BJ (cell line): Measurements from ENCODE around the gene TMEM273. TPM values are rescaled to one million over a fixed set of nuclear protein-coding genes. Genes with fewer than 3 reads are reported as not detected.

Source experiments
- CTCF ChIA-PET: fragments of 350-600 bp; formaldehyde crosslinking; extraction: SDS; loops from one replicate; lab custom pipeline; 2021; ENCODE audit warnings: antibody characterized with exemption, inconsistent platforms; lab: Yijun Ruan, JAX
- POLR2A ChIA-PET: fragments of 300-600 bp; sonication (Branson Sonifier 250); formaldehyde crosslinking; extraction: SDS; loops from one replicate; lab custom pipeline; 2021; ENCODE audit warnings: antibody characterized with exemption; lab: Charles Lee
- DNase-seq: peaks from one replicate; pipeline ENCODE4 v3.0.0-alpha.2; 2011; ENCODE audit warnings: low read depth
- H3K27me3 ChIP-seq: 2 replicates; pipeline ENCODE4 v1.6.0; 2011; ENCODE audit warnings: low read length; ENCODE audit not compliant: control insufficient read depth, insufficient read depth
- H3K36me3 ChIP-seq: 2 replicates; pipeline ENCODE4 v1.5.1; 2011; ENCODE audit warnings: low read length; ENCODE audit not compliant: control insufficient read depth, insufficient read depth
- H3K4me3 ChIP-seq: 2 replicates; pipeline ENCODE4 v1.5.1; 2011; ENCODE audit warnings: low read depth, mild to moderate bottlenecking, control low read depth, low read length
- CTCF ChIP-seq: IDR thresholded peaks from 2 replicates; pipeline ENCODE4 v1.5.1; 2011; ENCODE audit warnings: low read depth, mild to moderate bottlenecking, control low read depth, inconsistent platforms, low read length, moderate library complexity; ENCODE audit not compliant: insufficient read depth
- polyA plus RNA-seq: library from polyadenylated mRNA; depleted of rRNA; stranded (reverse); fragments of >200 nt; gene quantifications from 2 replicates; pipeline ENCODE4 v1.2.3, GENCODE V29; 2011

Gene TMEM273
- polyA plus RNA-seq, 1 experiment: not detected

GRCh38 chr10:49151481-49151880 is 36.7 kb downstream of the TMEM273 start:
- ChIA-PET CTCF (no interaction called here), POLR2A (no interaction called here)
- DNase-seq: no peak
- no peaks in the 10 kb centered on the region for H3K27me3 ChIP-seq
- no peak overlapping the region for H3K4me3 ChIP-seq
- no peak for TF ChIP-seq CTCF
- no peaks in the 10 kb centered on the region for H3K36me3 ChIP-seq

GRCh38 chr10:49151025-49151445 is 37.2 kb downstream of the TMEM273 start:
- H3K36me3 ChIP-seq: no peaks in the 10 kb centered on the region
- CTCF ChIA-PET: interaction anchor here (1.6 kb wide), 1 partner anchor 169 kb away, joined by 3 read pairs; no protein-coding TSS in a partner anchor
- H3K4me3 ChIP-seq: no peak overlapping the region
- no peaks in the 10 kb centered on the region for H3K27me3 ChIP-seq
- no peak for TF ChIP-seq CTCF
- no peak for DNase-seq
- POLR2A ChIA-PET: no interaction called here

GRCh38 chr10:49150426-49150825 is 37.8 kb downstream of the TMEM273 start:
- DNase-seq: no peak
- H3K36me3 ChIP-seq: no peaks in the 10 kb centered on the region
- H3K27me3 ChIP-seq: peaks cover 2% of the 10 kb centered on the region; the same call in 1 of the 2 replicates
- no peak for TF ChIP-seq CTCF
- ChIA-PET CTCF (interaction anchor here (1.1 to 1.6 kb wide), 2 partner anchors 11 to 168 kb away, joined by 3 to 4 read pairs; no protein-coding TSS in a partner anchor), POLR2A (no interaction called here)
- H3K4me3 ChIP-seq: no peak overlapping the region

DNA sequence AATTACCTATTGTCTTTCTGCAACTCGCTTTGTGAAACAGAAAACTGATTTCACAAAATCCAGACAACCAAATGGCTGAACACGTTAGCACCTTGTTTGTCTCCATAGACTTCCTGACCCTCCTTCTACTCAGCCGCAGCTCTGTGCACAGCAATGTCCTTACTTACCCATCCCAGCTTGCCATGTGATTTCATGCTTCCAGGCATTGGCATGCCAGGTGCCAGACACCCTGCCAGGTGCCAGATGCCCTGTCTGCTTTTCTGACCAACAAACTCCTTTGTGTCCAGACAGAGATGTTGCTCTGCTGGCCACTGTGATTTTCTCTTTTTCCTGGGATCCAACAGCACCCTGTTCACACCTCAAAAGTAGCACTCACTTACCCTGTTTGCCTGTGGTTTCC is 38.3 kb downstream of the TMEM273 start:
- ChIA-PET POLR2A (no interaction called here), CTCF (interaction anchor here (1.1 to 1.6 kb wide), 2 partner anchors 12 to 168 kb away, joined by 3 to 4 read pairs; no protein-coding TSS in a partner anchor)
- TF ChIP-seq CTCF: no peak
- Histone ChIP-seq H3K27me3 (peaks cover 2% of the 10 kb centered on the region; the same call in 1 of the 2 replicates), H3K4me3 (no peak overlapping the region), H3K36me3 (no peaks in the 10 kb centered on the region)
- no peak for DNase-seq

GRCh38 chr10:49144058-49144720 is 44.0 kb downstream of the TMEM273 start:
- no peak for TF ChIP-seq CTCF
- peak; percentile 49 for DNase-seq
- POLR2A ChIA-PET: no interaction called here
- CTCF ChIA-PET: interaction anchor here (1.1 kb wide), 1 partner anchor 17 kb away, joined by 6 read pairs; no protein-coding TSS in a partner anchor
- H3K4me3 ChIP-seq: no peak overlapping the region
- no peaks in the 10 kb centered on the region for H3K36me3 ChIP-seq
- peaks cover 2% of the 10 kb centered on the region; the same call in 1 of the 2 replicates for H3K27me3 ChIP-seq
